DLD1 (cell line): ENCODE measurements around the gene NCLN.
"Not testable (repeated sequence)": the region's sequence is repeated elsewhere in the genome, so short reads cannot be mapped to it uniquely, and the experiment has no call there.

Experiments used
- in situ Hi-C: cut with HindIII; loops from 2 replicates; pipeline ENCODE4 v1.10.0; 2017; ENCODE audit warnings: low sequenced_read_pairs

NCLN gene

GRCh38 chr19:3154447-3154846 lies 31.3 kb upstream of the NCLN start:
- in situ Hi-C loops: not testable (repeated sequence)

GRCh38 chr19:3154957-3155736 lies 30.6 kb upstream of the NCLN start:
- in situ Hi-C loops: no loop called here

GRCh38 chr19:3157096-3157845 lies 28.5 kb upstream of the NCLN start:
- in situ Hi-C loops: no loop called here

DNA sequence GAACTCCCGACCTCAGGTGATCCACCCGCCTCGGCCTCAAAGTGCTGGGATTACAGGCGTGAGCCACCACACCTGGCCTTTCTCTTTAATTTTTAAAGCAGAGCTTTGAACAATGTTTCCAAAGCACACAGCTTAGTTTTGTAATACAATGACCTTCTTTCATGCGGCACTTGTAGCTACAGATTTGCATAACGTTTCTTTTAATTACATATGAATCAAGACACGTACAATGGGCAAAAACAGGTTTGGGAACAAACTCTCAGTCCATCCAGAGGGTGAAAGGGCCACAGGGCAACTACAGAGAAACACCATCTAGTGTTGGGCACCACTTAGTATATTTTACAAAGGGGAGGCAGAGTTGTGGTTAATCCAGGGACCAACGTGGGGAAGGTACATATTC lies 26.2 kb upstream of the NCLN start:
- in situ Hi-C loops: no loop called here

GRCh38 chr19:3160219-3160618 lies 25.5 kb upstream of the NCLN start:
- in situ Hi-C loops: no loop called here

DNA sequence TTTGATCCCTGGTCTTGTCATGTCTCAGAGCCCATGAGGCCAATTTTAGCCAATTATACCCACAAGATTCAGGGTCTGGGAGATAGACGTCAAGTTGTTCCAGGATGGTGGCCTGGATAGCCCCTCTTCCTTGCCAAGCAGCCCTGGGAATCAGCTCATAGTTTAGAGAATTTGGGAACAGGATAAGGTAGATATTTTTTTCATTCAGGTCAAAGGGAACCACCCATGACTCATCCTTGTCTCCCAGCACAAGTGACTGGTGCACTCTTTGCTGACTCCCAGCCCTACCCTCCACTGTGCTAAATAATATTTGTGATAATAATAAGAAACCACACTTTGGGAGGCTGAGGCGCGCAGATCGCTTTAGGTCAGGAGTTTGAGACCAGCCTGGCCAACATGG lies 24.3 kb upstream of the NCLN start:
- in situ Hi-C loops: no loop called here

DNA sequence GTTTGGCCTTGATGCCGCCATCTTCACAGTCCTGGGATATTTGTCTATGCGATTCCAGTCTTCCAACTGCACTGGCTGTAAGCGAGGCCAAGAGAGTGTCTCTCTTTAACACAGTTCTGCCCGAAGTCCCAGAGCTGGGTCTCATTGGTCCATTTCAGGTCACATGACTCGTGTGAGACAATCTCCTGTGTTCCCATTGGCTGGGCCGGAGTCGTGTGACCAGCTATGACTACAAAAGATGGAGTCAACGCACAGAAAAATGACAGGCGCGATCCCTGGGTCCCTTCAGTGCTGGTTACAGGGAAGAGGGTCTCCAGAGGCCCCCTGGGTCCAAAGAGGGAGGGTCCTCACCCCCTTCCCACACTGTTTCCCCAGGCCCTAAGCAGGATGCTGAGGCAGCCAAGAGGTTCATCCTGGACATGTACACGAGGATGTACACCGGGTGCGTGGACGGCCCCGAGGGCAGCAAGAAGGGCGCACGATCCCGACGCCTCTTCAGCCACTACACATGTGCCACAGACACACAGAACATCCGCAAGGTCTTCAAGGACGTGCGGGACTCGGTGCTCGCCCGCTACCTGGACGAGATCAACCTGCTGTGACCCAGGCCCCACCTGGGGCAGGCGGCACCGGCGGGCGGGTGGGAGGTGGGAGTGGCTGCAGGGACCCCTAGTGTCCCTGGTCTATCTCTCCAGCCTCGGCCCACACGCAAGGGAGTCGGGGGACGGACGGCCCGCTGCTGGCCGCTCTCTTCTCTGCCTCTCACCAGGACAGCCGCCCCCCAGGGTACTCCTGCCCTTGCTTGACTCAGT lies 23.1 kb upstream of the NCLN start:
- in situ Hi-C loops: no loop called here

GRCh38 chr19:3163230-3163886 lies 22.4 kb upstream of the NCLN start:
- in situ Hi-C loops: no loop called here

GRCh38 chr19:3163943-3164342 lies 21.8 kb upstream of the NCLN start:
- in situ Hi-C loops: no loop called here

DNA sequence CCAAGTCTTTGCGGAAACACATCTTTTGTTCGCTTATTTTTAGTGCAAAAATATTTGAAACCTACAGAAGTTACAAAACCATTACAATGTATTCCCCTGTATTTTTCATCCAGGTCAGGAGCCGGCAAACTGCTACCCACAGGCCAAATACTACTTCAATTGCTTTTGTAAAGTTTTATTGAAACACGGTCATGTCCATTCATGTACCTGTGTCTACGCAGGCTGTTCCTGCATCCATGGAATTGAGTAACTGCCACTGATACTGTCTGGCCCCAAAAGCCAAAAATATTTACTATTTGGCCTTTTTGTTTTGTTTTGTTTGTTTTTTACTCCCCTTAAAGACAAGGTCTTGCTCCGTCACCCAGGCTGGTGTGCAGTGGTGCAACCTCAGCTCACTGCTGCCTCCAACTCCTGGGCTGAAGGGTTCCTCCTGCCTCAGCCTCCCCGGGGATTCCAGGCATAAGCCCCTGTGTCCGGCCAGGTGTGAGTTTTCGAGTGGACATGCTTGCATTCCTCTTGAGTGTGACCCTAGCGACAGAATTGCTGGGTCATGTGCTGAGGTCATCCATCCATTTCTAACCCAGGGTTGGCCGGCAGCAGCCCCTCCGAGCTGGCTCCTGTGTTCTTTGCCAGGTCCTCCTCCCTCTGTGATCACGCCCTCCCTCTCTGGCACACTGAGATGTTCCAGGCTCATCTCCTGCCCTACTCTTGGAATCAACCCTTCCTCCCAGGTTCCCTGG lies 18.0 kb upstream of the NCLN start:
- in situ Hi-C loops: no loop called here

GRCh38 chr19:3171894-3172672 lies 13.6 kb upstream of the NCLN start:
- in situ Hi-C loops: no loop called here

DNA sequence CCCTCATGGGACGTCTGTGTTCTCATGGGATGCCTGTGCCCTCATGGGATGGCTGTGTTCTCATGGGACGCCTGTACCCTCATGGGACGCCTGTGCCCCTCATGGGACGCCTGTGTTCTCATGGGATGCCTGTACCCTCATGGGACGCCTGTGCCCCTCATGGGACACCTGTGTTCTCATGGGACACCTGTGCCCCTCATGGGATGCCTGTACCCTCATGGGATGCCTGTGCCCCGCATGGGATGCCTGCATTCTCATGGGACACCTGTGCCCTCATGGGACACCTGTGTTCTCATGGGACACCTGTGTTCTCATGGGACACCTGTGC lies 13.1 kb upstream of the NCLN start:
- in situ Hi-C loops: not testable (repeated sequence)

DNA sequence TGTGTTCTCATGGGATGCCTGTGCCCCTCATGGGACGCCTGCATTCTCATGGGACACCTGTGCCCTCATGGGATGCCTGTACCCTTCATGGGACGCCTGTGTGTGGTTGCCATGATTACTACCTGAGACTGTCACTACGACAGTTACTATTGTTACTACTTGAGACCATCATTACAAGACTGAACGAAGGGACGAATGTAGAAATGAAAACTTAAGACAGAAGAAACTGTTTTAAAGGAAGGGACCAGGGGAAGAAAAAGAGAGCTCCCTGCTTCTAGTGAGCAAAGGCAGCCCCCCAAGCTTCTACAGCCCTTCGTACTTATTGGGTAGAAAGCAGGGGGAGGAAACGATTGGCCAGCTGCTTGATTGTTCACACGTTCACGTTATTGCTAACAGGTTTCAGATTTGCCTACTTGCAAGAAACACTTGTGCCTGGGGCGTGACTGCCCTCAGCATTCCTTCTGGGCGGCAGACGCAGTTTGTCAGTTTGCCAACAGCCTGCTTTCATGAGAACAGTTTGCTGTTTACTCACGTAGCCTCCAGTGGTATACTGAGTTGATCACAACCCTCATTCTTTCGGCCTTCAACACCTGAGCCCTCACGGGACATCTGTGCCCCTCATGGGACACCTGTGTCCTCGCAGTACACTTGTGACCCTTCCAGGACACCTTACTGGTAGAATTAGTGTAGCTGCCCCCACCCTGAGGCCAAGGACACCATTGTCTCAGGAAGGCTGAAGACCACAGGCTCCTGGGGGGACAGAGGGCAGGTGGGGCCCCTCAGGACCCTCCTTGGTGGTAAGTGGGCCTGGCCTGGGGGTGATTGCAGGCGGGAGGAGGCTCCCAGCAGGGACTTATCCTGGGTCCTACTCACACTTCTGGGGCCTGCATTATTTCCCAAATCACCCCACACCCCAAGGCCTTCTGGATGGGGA lies 9.7 kb upstream of the NCLN start:
- in situ Hi-C loops: no loop called here

- in situ Hi-C loops: no loop called here
Measured at GRCh38 chr19:3176715-3177501, 8.8 kb upstream of the NCLN start.

- in situ Hi-C loops: no loop called here
Measured at GRCh38 chr19:3178377-3178972, 7.3 kb upstream of the NCLN start, which contains the start of gene S1PR4. Gene S1PR4 (plus strand): TSS chr19:3178769. CDS start chr19:3178793, 24 bp downstream.

DNA sequence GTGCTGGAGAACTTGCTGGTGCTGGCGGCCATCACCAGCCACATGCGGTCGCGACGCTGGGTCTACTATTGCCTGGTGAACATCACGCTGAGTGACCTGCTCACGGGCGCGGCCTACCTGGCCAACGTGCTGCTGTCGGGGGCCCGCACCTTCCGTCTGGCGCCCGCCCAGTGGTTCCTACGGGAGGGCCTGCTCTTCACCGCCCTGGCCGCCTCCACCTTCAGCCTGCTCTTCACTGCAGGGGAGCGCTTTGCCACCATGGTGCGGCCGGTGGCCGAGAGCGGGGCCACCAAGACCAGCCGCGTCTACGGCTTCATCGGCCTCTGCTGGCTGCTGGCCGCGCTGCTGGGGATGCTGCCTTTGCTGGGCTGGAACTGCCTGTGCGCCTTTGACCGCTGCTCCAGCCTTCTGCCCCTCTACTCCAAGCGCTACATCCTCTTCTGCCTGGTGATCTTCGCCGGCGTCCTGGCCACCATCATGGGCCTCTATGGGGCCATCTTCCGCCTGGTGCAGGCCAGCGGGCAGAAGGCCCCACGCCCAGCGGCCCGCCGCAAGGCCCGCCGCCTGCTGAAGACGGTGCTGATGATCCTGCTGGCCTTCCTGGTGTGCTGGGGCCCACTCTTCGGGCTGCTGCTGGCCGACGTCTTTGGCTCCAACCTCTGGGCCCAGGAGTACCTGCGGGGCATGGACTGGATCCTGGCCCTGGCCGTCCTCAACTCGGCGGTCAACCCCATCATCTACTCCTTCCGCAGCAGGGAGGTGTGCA lies 6.6 kb upstream of the NCLN start:
- in situ Hi-C loops: no loop called here
